Mucosa of descending colon (tissue), 3 donors: ENCODE measurements around the gene TTR. TPM values are rescaled to one million over a fixed set of nuclear protein-coding genes. Genes with fewer than 3 reads are reported as not detected.

Source experiments
- ATAC-seq: fragments of 200-7000 bp; cut with Tn5 transposase; one replicate; pipeline ENCODE4 v1.9.1; 2020; ENCODE audit warnings: mild to moderate bottlenecking, moderate library complexity
- DNase-seq, 3 donors: peaks; one replicate each; pipeline ENCODE4 v3.0.0-alpha.2; 2020
- H3K36me3 ChIP-seq: fragments of 200-600 bp; one replicate; pipeline ENCODE4 v1.8.0; 2021; ENCODE audit warnings: low read depth, mild to moderate bottlenecking
- H3K4me1 ChIP-seq: fragments of 200-600 bp; one replicate; pipeline ENCODE4 v1.8.0; 2021; ENCODE audit warnings: low read depth, mild to moderate bottlenecking
- H3K4me3 ChIP-seq: fragments of 200-600 bp; one replicate; pipeline ENCODE4 v1.8.0; 2021; ENCODE audit warnings: mild to moderate bottlenecking
- H3K9me3 ChIP-seq: fragments of 200-600 bp; one replicate; pipeline ENCODE4 v1.8.0; 2021; ENCODE audit warnings: mild to moderate bottlenecking
- intact Hi-C, 2 donors: fragments of 100-400 bp; cut with DNase I in 1 of 2; cut with micrococcal nuclease in 1 of 2; formaldehyde crosslinking; loops; one replicate each; pipeline versions ENCODE4 v1.11.0 to v1.11.1; 2022; cut with DNase I, micrococcal nuclease
- total RNA-seq, 3 donors: library from RNA; stranded (reverse); fragmentation: NEBNext Ultra II Directional in 2 of 3; extraction: Animal tissue kit (Norgen Biotek cat#: 25700) in 2 of 3; gene quantifications; one replicate each; pipeline versions ENCODE4 v1.2.1 to v1.2.4, GENCODE V29; 2021 to 2023
- TF ChIP-seq, protein P1 (sequence below): fragments of 200-600 bp; IDR thresholded peaks from one replicate; pipeline ENCODE4 v1.8.0; 2022; ENCODE audit warnings: antibody characterized with exemption, mild to moderate bottlenecking
- donor health status: DM: no; HTN: no; CAD: no; lungs with moderate emphysema.
- donor health status: DM: no; HTN: no; CAD: no.
- donor health status: DM: no; HTN: yes; CAD: no.

The TTR gene
- total RNA-seq, 3 donors from 2014 or later: 0.51 to 2.1 TPM; not detected in 1

GRCh38 chr18:31607384-31607783, 15.7 kb downstream of the TTR start:
- TF ChIP-seq, protein P1, sequence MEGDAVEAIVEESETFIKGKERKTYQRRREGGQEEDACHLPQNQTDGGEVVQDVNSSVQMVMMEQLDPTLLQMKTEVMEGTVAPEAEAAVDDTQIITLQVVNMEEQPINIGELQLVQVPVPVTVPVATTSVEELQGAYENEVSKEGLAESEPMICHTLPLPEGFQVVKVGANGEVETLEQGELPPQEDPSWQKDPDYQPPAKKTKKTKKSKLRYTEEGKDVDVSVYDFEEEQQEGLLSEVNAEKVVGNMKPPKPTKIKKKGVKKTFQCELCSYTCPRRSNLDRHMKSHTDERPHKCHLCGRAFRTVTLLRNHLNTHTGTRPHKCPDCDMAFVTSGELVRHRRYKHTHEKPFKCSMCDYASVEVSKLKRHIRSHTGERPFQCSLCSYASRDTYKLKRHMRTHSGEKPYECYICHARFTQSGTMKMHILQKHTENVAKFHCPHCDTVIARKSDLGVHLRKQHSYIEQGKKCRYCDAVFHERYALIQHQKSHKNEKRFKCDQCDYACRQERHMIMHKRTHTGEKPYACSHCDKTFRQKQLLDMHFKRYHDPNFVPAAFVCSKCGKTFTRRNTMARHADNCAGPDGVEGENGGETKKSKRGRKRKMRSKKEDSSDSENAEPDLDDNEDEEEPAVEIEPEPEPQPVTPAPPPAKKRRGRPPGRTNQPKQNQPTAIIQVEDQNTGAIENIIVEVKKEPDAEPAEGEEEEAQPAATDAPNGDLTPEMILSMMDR: no peak
- DNase-seq (no peak), ATAC-seq (no peak)
- H3K4me3 ChIP-seq: no peak overlapping the region
- no peaks in the 10 kb centered on the region for H3K9me3 ChIP-seq
- H3K4me1 ChIP-seq: peaks cover 3% of the 10 kb centered on the region
- intact Hi-C loops: no loop called here
- no peaks in the 10 kb centered on the region for H3K36me3 ChIP-seq

GRCh38 chr18:31609886-31610285, 18.2 kb downstream of the TTR start:
- Histone ChIP-seq H3K4me3 (no peak overlapping the region), H3K4me1 (peaks cover 3% of the 10 kb centered on the region), H3K9me3 (no peaks in the 10 kb centered on the region), H3K36me3 (no peaks in the 10 kb centered on the region)
- TF ChIP-seq, protein P1: no peak
- DNase-seq: no peak
- intact Hi-C loops: no loop called here
- no peak for ATAC-seq

DNA sequence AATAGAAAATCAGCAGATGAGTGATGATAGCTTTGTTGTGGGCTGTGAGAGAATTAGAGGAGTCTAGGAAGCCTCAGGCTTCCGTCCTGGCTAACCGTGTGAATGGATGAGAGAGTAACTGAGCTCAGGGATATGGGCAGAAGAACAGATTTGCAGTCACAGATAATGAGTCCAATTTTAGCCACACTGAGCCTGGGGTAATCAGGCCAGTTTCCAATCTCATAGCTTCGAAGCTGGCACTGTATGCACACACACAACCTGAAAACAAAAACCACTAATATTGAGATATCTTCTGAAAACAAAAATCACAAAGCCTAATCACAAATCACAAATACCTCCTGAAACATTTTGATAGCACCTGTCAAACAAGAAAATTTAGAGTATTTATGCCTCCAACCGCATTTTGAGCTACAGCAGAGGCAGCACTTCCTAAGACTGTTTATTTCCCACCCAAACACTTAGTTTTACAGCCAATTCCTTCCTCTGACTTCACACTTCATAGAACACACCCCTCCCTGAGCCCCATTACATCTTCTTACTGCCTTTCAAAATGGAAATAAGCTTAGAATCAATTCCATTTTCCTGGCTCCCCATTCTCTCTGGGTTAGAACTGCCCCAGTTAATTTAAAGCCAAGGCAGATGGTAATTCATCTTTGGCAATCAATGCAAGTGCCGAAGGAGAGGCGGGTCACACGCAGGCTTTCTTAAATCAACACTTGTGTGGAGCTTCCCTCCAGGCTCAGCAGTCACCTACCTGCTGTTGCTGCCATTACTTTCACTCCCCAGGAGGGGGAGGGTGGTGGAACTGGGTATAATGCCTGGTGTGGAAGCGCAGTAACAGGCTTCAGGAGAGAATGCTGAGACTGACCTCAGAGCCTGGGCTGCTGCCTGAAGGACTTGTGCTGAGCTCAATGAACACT, 18.9 kb downstream of the TTR start:
- peaks cover 3% of the 10 kb centered on the region for H3K4me1 ChIP-seq
- intact Hi-C loops: no loop called here
- no peaks in the 10 kb centered on the region for H3K36me3 ChIP-seq
- TF ChIP-seq, protein P1: no peak
- no peak overlapping the region for H3K4me3 ChIP-seq
- ATAC-seq (peak; percentile 96), DNase-seq (peak in 2 of 3 donors; percentile 44 to 61)
- H3K9me3 ChIP-seq: no peaks in the 10 kb centered on the region

DNA sequence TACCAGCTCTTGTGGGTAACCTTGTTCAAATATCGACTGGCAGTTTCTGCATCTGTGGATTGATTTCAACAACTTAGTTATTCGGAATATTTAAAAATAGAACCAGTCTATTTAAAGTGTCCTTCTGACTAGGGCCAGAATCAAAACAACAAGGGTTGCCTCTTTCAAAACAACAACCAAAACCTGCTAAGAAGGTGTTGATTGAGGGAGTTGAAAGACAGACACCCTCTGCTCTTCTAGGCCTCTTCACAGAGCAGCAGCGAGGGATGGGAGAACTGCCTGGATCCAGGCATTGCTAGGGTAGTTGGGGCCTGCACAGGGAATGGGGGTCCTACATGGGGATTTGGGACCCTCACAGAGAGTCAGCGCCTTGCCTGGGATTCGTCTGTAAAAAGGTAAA, 19.8 kb downstream of the TTR start:
- Histone ChIP-seq H3K36me3 (no peaks in the 10 kb centered on the region), H3K9me3 (no peaks in the 10 kb centered on the region), H3K4me3 (no peak overlapping the region), H3K4me1 (peaks cover 3% of the 10 kb centered on the region)
- intact Hi-C loops: no loop called here
- TF ChIP-seq, protein P1: no peak
- ATAC-seq (no peak), DNase-seq (no peak)

DNA sequence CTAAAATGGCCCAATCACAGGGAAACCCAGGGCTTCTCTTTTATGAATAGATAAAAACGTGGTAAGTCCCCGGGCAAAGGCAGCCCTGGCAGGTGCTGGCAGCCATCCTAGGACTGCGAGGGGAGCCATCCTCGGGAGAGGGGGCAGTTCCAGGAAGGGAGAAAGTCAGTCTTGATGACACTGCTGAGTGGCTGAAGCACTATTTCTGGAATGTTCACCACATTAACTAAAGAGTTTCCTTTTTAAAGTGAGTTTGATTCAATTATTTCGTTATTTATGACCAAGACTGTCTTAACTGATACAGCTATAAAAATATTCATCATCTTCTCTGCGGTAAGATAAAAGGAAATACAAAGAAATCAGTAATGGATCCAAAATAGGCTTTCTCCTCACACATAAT, 20.4 kb downstream of the TTR start:
- H3K4me3 ChIP-seq: no peak overlapping the region
- H3K36me3 ChIP-seq: no peaks in the 10 kb centered on the region
- no peaks in the 10 kb centered on the region for H3K9me3 ChIP-seq
- intact Hi-C loops: no loop called here
- no peak for DNase-seq
- ATAC-seq: no peak
- TF ChIP-seq, protein P1: no peak
- peaks cover 3% of the 10 kb centered on the region for H3K4me1 ChIP-seq
